ENCODE measurements around the gene MPPED2.

Gene MPPED2

DNA sequence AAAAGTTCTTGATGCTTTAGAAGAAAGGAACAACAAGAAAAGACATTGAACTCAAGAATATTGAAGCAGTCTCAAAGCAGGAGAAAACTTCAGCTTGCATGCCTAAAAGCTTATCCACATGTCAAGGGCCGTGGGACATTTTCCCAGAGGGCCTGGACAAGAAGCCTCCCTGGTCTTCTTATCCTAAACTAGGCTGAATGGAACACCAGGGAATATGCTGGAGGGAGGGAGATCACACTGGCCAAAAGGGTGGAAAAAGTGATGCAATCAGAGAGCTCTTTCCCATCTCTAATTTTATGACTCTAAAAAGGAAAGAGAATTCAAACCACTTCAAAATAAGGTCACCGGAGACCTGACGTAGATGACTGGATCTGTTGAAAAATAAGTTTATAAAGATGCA is 107.2 kb downstream of the MPPED2 start:
- no peak overlapping the region for H3K27ac ChIP-seq
- TF ChIP-seq, protein P1, sequence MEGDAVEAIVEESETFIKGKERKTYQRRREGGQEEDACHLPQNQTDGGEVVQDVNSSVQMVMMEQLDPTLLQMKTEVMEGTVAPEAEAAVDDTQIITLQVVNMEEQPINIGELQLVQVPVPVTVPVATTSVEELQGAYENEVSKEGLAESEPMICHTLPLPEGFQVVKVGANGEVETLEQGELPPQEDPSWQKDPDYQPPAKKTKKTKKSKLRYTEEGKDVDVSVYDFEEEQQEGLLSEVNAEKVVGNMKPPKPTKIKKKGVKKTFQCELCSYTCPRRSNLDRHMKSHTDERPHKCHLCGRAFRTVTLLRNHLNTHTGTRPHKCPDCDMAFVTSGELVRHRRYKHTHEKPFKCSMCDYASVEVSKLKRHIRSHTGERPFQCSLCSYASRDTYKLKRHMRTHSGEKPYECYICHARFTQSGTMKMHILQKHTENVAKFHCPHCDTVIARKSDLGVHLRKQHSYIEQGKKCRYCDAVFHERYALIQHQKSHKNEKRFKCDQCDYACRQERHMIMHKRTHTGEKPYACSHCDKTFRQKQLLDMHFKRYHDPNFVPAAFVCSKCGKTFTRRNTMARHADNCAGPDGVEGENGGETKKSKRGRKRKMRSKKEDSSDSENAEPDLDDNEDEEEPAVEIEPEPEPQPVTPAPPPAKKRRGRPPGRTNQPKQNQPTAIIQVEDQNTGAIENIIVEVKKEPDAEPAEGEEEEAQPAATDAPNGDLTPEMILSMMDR (conservative IDR thresholded peaks at IDR 0.05) = no peak
- TF ChIP-seq ZFX (IDR thresholded peaks at IDR 0.05) = no peak

DNA sequence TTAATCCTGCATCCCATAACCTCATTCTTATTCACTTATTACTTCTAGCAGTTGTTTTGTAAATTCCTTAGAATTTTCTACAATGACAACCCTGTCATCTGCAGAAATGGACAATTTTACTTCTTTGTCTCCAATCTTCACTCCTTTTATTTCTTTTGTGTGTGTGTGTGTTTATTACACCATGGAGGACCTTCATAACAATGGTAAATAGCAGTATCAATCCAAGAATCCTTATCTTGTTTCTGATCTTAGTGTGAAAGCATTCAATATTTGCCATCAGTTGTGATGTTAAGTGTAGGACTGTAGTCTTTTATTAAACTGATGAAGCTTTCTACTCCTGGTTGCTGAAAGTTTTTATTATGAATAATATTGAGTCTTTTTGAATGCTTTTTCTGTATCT is 109.1 kb downstream of the MPPED2 start:
- TF ChIP-seq, protein P1 (conservative IDR thresholded peaks at IDR 0.05) = no peak
- TF ChIP-seq ZFX (IDR thresholded peaks at IDR 0.05) = no peak
- no peak overlapping the region for H3K27ac ChIP-seq

DNA sequence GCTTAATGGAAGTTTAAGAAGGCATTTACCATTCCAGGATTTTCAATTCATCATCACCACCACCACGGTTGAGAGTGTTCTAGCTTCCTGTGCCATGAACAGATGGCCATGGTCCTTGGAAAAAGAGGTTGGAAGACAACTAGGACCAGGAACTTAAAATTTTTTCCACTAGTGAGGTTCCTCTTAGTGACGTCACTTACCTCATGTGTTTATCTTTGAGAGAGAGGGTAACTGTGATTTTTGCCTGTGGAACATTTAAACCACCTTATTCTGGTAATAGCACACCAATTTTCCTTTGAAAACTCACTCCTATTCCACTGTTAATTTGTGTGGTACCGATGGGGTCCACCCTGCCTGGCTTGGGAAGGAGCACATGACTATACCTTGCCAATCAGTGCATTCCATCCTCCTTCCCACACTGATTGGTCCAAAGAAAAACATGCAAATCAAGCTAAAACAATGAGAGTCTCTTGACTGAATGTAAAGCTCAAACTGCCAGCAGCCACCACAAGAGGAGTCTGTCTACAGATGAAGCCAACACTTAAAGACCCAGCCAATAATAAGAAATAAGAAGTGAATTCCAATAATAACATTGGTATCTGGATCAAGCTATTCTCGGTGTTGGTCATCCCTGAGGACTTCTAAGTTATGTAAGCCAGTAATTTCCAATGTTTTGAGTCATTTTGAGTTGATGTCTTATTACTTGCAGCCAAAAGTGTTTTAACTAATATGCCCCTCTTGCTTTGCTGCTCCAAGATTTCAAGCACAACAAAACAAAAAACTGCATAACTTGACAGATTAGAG is 111.8 kb downstream of the MPPED2 start:
- no peak for TF ChIP-seq ZFX (IDR thresholded peaks at IDR 0.05)
- TF ChIP-seq, protein P1 (conservative IDR thresholded peaks at IDR 0.05) = no peak
- no peak overlapping the region for H3K27ac ChIP-seq

DNA sequence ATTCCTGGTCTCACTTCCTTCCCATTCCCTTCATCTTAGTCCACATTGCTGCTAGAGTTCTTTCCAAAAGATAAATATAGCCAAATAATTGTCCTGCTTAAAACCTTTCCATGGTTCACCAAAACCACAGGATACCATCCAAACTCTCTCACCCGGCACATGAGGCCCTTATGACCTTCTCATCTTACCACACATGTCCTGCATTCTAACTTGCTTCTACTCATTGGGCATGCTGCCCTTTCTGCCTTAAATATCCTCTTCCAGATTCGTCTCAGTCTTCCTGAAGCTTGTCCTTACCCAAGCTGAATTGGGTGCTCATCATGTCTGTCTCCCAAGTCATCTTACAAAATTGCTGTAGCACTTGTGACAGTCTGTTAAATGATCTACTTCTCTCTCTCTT is 114.9 kb downstream of the MPPED2 start:
- TF ChIP-seq, protein P1 (conservative IDR thresholded peaks at IDR 0.05) = no peak
- TF ChIP-seq ZFX (IDR thresholded peaks at IDR 0.05) = no peak
- no peak overlapping the region for H3K27ac ChIP-seq

DNA sequence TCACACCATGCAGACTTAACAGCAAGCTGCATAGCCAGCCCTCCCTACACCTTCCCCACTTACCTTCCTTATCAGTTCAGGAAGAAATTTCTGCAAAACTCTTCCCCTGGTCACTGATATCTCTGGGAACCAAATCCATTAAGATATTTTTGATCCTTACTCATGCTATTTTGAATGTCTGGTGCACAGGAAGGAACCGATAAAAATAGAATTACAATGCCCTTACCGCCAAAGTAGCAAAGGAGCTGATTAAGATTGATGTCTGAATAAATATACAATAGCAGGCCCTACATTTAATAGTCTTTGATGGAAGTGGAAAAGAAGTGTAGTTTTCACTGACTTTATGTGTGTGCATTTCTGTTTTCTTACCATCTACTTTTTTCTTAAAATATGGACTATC is 117.3 kb downstream of the MPPED2 start:
- no peak overlapping the region for H3K27ac ChIP-seq
- TF ChIP-seq, protein P1 (conservative IDR thresholded peaks at IDR 0.05) = no peak

DNA sequence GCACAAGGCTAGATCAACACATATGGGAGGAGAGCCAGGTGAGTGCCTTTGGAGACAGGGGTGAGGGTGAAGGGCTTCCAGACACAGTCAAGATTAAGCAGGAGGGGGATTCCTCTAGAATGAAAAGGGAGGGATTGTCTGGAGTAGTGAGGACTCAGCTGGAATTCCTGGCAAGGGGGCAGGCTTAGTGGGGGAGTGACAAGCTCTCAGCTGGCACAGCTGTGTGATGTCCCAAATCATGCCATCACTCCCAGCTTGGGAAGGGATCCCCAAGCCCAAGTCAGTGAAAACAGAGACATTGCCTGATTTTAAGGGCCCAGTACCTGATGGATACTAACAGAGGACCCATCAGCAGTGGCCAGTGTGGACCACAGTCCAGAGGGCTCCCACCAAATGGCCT is 119.0 kb downstream of the MPPED2 start:
- no peak overlapping the region for H3K27ac ChIP-seq
- TF ChIP-seq ZFX (IDR thresholded peaks at IDR 0.05) = no peak
- TF ChIP-seq, protein P1 (conservative IDR thresholded peaks at IDR 0.05) = no peak

DNA sequence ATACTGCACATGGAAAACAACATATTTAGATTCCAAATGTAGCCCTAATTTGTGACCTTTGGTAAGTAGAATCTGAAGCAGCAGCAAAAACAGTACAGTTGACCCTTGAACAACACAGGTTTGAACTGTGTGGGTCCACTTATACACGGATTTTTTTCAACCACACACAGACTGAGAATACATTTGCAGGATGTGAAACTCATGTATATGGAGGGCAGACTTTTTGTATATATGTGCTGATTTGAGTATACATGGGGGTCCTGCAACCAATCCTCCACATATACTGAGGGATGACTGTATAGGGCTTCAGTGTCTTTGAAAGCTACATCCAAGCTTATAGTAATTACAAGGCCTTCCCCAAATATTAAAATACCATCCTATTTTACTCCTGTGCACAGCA is 120.5 kb downstream of the MPPED2 start:
- no peak overlapping the region for H3K27ac ChIP-seq
- TF ChIP-seq, protein P1 (conservative IDR thresholded peaks at IDR 0.05) = no peak
- no peak for TF ChIP-seq ZFX (IDR thresholded peaks at IDR 0.05)
